Activated naive CD4-positive, alpha-beta T cell (primary cell): ENCODE results near the gene TMEM245.

Experiments used
- DNase-seq, 4 experiments: peaks; one replicate each; lab custom pipeline; 2025; lab: John Stamatoyannopoulos, UW

Gene TMEM245

GRCh38 chr9:109119439-109120203, at the start of gene TMEM245:
TSS of gene TMEM245 (minus strand) at chr9:109119947. CDS start at chr9:109119913, 34 bp downstream.
- peak; percentile 80 to 89 (median 83) for DNase-seq

- DNase-seq, result no peak
Observed at GRCh38 chr9:109168170-109168569, 48.4 kb upstream of the TMEM245 start.

DNA sequence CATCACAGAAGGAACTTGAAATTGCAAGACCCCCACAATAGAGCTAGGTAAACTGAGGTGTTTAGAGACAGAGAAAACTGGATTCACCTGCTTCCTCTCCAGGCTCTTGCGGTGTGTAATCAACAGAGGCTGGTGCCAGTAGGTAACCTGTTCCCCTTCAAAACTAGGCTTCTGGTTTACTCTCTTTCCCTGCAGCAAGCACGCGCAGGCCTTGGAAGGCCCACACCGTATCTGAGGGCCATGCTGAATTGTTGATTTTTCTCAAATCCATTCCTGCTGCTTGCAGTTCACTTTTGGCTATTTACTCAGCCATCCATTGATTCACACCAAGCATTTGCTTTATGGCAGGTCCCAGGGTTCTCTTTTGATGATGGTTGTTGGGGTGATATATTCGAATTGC, 48.0 kb upstream of the TMEM245 start:
- no peak for DNase-seq

DNA sequence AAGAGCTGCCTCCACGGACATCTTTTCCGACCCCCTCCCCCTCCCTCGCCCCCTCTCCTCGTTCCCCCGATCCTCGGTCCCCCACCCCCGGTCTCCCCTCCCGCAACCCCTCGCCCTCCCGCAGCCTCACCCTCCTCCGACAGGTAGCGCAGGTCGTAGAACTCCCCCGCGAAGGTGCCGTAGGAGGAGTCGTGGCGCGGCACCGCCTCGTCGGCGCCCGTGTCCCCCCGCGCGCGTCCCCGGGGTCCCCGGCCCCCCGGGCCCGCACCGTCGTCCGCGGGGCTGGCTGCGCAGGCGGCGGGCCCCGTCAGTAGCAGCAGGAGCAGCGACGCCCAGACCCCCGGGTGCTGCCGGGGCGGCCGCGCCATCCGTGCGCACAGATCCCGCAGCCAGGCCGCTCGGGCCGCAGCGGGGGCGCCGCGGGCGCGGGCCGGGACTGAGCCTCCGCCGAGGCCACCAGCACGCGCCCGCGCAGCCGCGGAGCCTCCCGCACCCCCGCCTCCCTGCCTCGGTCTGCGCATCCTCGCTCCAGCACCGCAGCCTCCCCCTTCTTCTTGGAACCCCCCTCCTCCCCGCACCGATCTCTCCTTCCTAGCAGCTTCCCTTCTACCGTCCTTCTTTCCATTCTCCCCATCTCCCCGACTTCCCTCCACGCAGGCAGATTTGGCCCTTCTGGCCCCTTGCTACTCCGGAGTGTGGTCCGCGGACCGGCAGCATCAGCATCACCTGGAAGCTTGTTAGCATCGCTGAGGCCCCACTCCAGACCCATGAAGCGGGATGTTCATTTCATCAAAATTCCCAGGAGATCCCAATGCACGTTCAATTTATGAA, 47.2 kb upstream of the TMEM245 start, which contains the start of gene FRRS1L:
TSS of gene FRRS1L (minus strand) at position 479 of the 831 bp plus-strand sequence. CDS start at position 368, 111 bp downstream.
- no peak for DNase-seq

- no peak for DNase-seq
Observed at GRCh38 chr9:109166171-109166770, 46.5 kb upstream of the TMEM245 start.

DNA sequence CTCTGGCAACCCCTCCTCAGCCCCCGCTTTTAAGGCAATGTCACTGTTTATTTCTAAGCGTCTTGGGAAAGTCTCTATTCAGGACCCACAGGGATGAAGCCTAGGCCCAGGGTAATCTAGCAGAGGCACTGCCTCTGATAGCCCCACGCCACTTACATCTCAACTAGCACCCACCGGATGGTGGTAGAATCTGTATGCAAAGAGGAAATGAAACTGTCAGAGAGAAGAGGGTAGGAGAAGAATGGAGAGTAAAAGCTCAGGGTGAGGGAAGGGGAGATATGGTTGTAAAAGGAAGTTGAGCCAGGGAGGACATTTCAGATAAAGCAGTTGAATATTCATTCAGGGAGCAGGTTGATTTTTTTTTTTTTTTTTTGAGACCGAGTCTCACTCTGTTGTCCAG, 44.3 kb upstream of the TMEM245 start:
- no peak for DNase-seq

DNA sequence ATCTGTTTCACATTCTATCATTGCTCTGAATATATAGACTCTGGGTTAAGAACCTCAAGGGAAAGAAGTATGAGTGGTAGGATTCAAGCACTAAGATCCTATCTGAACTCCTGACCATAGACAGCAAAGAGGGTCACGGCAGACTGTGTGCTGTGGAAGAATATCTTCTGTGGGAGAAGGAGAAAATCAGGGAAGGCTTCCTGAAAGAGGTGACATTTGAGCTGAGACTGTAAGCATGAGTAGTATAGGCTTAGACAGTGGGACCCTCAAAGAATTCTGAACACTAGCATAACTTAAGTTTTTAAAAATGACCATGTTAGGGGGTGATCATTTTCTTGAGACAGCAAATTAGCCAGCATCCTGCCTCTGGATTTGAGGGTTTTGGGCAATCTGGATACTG, 43.4 kb upstream of the TMEM245 start:
- DNase-seq, result no peak

DNA sequence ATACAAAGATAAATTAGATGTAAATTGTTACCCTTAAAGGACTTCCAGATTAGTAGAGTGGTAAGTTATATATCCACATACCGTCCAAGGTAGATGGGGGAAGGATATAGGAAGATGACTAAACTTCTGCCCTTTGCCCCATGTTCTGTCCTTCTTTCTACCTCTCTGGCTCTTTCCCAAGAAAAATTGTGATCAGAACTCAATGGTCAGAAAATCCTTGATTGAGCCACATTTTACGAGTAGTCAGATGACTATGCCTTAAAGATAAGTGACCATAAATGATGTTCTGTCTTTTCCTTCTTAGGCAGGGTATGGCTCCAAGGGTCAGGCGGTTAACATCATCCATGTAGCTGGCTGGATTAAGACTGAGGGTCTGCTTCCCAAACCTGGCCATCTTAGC, 42.9 kb upstream of the TMEM245 start:
- no peak for DNase-seq

DNA sequence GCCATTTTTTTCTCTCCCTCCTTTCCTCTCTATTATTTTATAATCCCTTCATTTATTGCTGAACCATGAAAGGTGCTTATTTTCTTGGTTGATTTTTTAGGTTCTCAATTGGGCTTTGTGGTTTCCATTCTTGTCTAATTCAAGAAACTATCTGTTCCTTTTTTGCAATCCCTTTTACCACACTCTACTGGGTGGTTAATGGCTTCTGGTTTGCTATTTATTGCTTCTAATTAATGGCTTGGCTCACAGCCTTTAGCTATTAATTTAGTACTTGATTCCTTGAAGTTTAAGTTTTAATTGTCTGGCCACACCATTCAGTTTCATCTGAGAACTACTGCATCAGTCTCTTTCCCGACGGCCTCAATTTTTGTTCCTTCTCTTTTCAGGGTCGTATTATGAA, 41.7 kb upstream of the TMEM245 start:
- no peak for DNase-seq

GRCh38 chr9:109159583-109159982, 39.8 kb upstream of the TMEM245 start:
- DNase-seq, result no peak

DNA sequence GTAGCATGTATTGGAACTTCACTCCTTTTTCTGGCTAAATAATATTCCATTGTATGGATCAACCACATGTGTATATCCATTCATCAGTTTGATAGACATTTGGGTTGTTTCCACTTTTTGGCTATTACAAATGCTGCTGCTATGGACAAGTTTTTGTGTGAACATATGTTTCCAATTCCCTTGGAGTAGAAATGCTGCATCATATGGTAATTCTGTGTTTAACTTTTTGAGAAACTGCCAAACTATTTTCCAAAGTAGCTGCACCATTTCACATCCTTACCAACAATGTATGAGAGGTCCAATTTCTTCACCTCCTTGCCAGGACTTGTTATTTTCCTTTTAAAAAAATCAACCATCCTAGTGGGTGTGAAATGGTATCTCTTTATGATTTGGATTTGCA, 38.9 kb upstream of the TMEM245 start:
- DNase-seq, result no peak

GRCh38 chr9:109156708-109157107, 37.0 kb upstream of the TMEM245 start:
- DNase-seq, result no peak

GRCh38 chr9:109150925-109151545, 31.3 kb upstream of the TMEM245 start:
- no peak for DNase-seq

GRCh38 chr9:109149722-109150121, 30.0 kb upstream of the TMEM245 start:
- DNase-seq, result no peak

DNA sequence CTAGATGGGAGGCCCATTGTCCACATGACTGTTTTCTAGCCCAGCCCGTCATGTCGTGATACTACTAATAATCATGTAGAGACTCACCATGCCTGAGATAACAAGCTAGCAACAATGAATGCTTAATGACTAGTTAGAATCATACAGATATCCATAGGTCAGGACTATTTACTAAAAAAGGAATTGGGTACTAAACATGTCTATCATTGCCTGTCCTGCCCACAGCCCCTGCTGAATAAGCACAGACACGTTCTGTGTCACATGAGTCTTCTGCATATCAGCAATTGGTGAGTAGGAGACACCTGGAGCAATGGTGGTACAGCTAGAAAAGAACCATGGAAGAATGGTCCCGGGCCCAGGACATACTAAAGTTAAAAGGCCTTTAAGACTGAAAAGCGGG, 29.3 kb upstream of the TMEM245 start:
- DNase-seq, result no peak

GRCh38 chr9:109145051-109145450, 25.3 kb upstream of the TMEM245 start:
- DNase-seq, result no peak

GRCh38 chr9:109143881-109144562, 24.3 kb upstream of the TMEM245 start:
- DNase-seq, result no peak

GRCh38 chr9:109141375-109141774, 21.6 kb upstream of the TMEM245 start:
- no peak for DNase-seq

- DNase-seq, result no peak
Observed at GRCh38 chr9:109139851-109140250, 20.1 kb upstream of the TMEM245 start.

DNA sequence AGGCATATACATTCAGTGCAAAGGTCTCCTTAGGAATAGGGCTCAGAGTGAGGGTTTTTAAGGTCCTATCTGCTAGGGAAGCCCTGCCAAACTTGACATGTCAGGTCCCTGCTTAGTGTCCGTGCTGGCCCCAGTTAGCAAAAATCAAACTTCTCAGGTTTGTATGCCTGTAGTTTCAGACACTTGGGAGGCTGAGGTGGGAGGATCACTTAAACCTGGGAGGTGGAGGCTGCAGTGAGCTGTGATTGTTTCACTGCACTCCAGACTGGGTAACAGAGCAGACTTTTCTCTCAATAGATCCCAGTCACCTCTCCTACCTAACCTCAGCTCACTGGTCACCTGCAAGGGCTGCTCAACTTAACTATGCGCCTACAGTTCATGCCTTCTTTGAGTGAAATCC, 18.7 kb upstream of the TMEM245 start:
- DNase-seq, result no peak

GRCh38 chr9:109134167-109134578, 14.4 kb upstream of the TMEM245 start:
- DNase-seq, result no peak

DNA sequence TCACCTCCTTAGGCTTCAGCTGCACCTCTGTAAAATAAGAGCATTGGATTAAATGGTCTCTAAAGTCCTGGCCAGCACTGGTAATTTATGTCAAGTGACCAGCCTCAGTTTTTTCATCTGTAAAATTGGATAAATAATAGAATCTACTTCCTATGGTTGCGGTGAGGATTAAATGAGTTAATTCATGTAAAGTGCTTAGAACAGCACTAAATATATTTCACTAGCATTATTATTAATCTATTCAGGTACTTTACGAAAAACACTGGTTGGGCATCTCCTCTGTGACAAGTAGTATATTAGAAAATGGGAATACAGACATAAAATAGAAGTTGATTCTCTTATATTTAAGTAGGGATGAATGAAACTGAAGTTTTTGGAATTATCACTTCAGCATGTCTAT, 13.8 kb upstream of the TMEM245 start:
- DNase-seq, result no peak
